Loucy (cell line): ENCODE results near the gene BCAS3.

ENCODE experiments used
- EZH2phosphoT487 ChIP-seq: fragments of 200-600 bp; IDR thresholded peaks from 2 replicates; pipeline ENCODE4 v1.6.1; 2018; ENCODE audit warnings: antibody characterized with exemption, mild to moderate bottlenecking, moderate library complexity, borderline replicate concordance
- TF ChIP-seq, protein P1 (sequence below): fragments of 200-600 bp; sonication (generic); conservative IDR thresholded peaks from 2 replicates; pipeline ENCODE4 v1.5.1; 2014; ENCODE audit warnings: mild to moderate bottlenecking, antibody characterized with exemption, low read length

DNA sequence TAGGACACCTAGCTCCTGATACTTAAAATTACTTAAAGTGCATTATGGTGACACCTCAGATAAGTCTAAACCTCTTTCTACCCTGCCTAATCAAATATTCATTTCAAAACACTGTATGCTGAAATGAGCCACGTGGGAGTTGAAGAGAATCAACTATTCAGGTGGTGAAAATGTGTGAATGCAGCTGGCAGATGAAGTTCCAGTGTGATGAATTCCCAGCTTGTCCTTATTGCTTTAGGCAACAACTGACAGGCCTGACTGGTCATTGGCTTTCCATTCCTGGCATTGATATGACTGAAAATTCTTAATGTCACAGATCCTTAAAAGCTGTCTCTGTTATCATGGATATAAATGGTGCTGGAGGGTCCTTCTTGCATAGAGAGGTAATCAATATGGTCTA is 420.1 kb downstream of the BCAS3 start:
- TF ChIP-seq, protein P1, sequence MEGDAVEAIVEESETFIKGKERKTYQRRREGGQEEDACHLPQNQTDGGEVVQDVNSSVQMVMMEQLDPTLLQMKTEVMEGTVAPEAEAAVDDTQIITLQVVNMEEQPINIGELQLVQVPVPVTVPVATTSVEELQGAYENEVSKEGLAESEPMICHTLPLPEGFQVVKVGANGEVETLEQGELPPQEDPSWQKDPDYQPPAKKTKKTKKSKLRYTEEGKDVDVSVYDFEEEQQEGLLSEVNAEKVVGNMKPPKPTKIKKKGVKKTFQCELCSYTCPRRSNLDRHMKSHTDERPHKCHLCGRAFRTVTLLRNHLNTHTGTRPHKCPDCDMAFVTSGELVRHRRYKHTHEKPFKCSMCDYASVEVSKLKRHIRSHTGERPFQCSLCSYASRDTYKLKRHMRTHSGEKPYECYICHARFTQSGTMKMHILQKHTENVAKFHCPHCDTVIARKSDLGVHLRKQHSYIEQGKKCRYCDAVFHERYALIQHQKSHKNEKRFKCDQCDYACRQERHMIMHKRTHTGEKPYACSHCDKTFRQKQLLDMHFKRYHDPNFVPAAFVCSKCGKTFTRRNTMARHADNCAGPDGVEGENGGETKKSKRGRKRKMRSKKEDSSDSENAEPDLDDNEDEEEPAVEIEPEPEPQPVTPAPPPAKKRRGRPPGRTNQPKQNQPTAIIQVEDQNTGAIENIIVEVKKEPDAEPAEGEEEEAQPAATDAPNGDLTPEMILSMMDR, result no peak
- TF ChIP-seq EZH2phosphoT487, result no peak
